ENCODE measurements around the gene GOLGA8N.
"Not testable (repeated sequence)": the region's sequence is repeated elsewhere in the genome, so short reads cannot be mapped to it uniquely, and the experiment has no call there.

The GOLGA8N gene

GRCh38 chr15:32593151-32593550 lies at the start of gene GOLGA8N:
TSS of gene GOLGA8N (plus strand) at chr15:32593456.
- not testable (repeated sequence) for DNase-seq

- not testable (repeated sequence) for DNase-seq
Measured at GRCh38 chr15:32543456-32543855, 49.8 kb upstream of the GOLGA8N start.

- DNase-seq: not testable (repeated sequence)
Measured at GRCh38 chr15:32545129-32545528, 48.1 kb upstream of the GOLGA8N start.

- not testable (repeated sequence) for DNase-seq
Measured at GRCh38 chr15:32554587-32554986, 38.7 kb upstream of the GOLGA8N start.

- not testable (repeated sequence) for DNase-seq
Measured at GRCh38 chr15:32562198-32562597, 31.1 kb upstream of the GOLGA8N start.

- DNase-seq: not testable (repeated sequence)
Measured at GRCh38 chr15:32568988-32569387, 24.3 kb upstream of the GOLGA8N start.

- DNase-seq: not testable (repeated sequence)
Measured at GRCh38 chr15:32578482-32578881, 14.8 kb upstream of the GOLGA8N start.

GRCh38 chr15:32585844-32586243 lies 7.4 kb upstream of the GOLGA8N start:
- DNase-seq: not testable (repeated sequence)

GRCh38 chr15:32609518-32609917 lies 16.3 kb downstream of the GOLGA8N start:
- not testable (repeated sequence) for DNase-seq

- DNase-seq: not testable (repeated sequence)
Measured at GRCh38 chr15:32610719-32611118, 17.5 kb downstream of the GOLGA8N start.

- not testable (repeated sequence) for DNase-seq
Measured at GRCh38 chr15:32614712-32615050, 21.4 kb downstream of the GOLGA8N start.

- DNase-seq: not testable (repeated sequence)
Measured at GRCh38 chr15:32615051-32615870, 22.0 kb downstream of the GOLGA8N start, which contains the start of gene ARHGAP11A. TSS of gene ARHGAP11A (plus strand) at chr15:32615504. CDS start at chr15:32616212, 708 bp downstream.

GRCh38 chr15:32615871-32616426 lies 22.7 kb downstream of the GOLGA8N start:
- not testable (repeated sequence) for DNase-seq

GRCh38 chr15:32636410-32636809 lies 43.2 kb downstream of the GOLGA8N start:
- no peak for DNase-seq

GRCh38 chr15:32636908-32637567 lies 43.8 kb downstream of the GOLGA8N start:
- DNase-seq: no peak

GRCh38 chr15:32637704-32638103 lies 44.4 kb downstream of the GOLGA8N start:
- DNase-seq: no peak

- DNase-seq: no peak
Measured at GRCh38 chr15:32641517-32642059, 48.3 kb downstream of the GOLGA8N start, which contains the start of gene SCG5. TSS of gene SCG5 (plus strand) at chr15:32641710. CDS start at chr15:32643593, 1,883 bp downstream.

- no peak for DNase-seq
Measured at GRCh38 chr15:32642667-32643435, 49.6 kb downstream of the GOLGA8N start.

- no peak for DNase-seq
Measured at GRCh38 chr15:32643907-32644445, 50.7 kb downstream of the GOLGA8N start.

- peak; percentile 81 for DNase-seq
Measured at GRCh38 chr15:32646291-32646690, 53.0 kb downstream of the GOLGA8N start.

GRCh38 chr15:32649342-32649741 lies 56.1 kb downstream of the GOLGA8N start:
- DNase-seq: peak; percentile 21

- peak; percentile 68 for DNase-seq
Measured at GRCh38 chr15:32651229-32651837, 58.1 kb downstream of the GOLGA8N start.

All from NCI-H526 treated with DMSO at 0.1 percent for 48 hours (cell line).